Measurements from ENCODE around the gene OR5L2.
"Not testable (repeated sequence)": the region's sequence is repeated elsewhere in the genome, so short reads cannot be mapped to it uniquely, and the experiment has no call there.

DNA sequence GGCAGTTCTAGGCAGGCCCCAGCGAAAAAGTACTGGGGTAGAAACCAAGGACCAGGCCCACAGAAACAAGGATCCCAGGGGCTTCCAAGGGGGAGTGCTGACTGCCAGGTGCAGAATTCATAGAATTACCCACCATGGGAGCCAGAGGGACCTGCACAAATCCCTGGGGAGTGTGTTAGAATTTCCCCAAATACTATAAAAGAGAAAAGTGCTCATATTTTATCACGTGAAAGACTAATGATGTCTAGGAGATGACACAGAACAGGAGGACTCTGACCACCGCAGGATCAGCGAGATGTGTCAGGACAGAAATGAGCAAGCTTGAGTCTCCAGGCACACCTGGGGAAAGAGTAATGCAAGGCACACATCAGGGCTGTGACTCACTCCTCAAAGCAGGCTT lies 40.3 kb downstream of the OR5L2 start:
- TF ChIP-seq, protein P1, sequence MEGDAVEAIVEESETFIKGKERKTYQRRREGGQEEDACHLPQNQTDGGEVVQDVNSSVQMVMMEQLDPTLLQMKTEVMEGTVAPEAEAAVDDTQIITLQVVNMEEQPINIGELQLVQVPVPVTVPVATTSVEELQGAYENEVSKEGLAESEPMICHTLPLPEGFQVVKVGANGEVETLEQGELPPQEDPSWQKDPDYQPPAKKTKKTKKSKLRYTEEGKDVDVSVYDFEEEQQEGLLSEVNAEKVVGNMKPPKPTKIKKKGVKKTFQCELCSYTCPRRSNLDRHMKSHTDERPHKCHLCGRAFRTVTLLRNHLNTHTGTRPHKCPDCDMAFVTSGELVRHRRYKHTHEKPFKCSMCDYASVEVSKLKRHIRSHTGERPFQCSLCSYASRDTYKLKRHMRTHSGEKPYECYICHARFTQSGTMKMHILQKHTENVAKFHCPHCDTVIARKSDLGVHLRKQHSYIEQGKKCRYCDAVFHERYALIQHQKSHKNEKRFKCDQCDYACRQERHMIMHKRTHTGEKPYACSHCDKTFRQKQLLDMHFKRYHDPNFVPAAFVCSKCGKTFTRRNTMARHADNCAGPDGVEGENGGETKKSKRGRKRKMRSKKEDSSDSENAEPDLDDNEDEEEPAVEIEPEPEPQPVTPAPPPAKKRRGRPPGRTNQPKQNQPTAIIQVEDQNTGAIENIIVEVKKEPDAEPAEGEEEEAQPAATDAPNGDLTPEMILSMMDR (conservative IDR thresholded peaks at IDR 0.05; ENCODE audit: low read length) = not testable (repeated sequence)
- TF ChIP-seq EZH2phosphoT487 (IDR thresholded peaks at IDR 0.05; ENCODE audit: borderline replicate concordance, low read depth, low read length) = not testable (repeated sequence)

Data from OCI-LY7 (cell line).